SK-N-SH treated with all-trans-retinoic acid at 6 μM for 48 hours (cell line): ENCODE results near the gene DCTN5.

Source experiments
- OSR1 ChIP-seq: fragments of 250-450 bp; sonication (Bioruptor Pico); IDR thresholded peaks from 2 replicates; pipeline ENCODE4 v1.8.0; 2022; ENCODE audit warnings: moderate library complexity, mild to moderate bottlenecking, inconsistent platforms
- ZFP30 ChIP-seq: fragments of 450-650 bp; formaldehyde crosslinking; IDR thresholded peaks from 2 replicates; pipeline ENCODE4 v1.5.0; 2022; ENCODE audit warnings: mild to moderate bottlenecking, moderate library complexity
- ZNF565 ChIP-seq: fragments of 450-650 bp; formaldehyde crosslinking; conservative IDR thresholded peaks from 2 replicates; pipeline ENCODE4 v1.5.0; 2020; ENCODE audit warnings: low read depth, mild to moderate bottlenecking, moderate library complexity
- TF ChIP-seq, protein P1 (sequence below): fragments of 250-450 bp; sonication (Bioruptor Pico); IDR thresholded peaks from 2 replicates; pipeline ENCODE4 v1.5.0; 2020; ENCODE audit warnings: mild to moderate bottlenecking, moderate library complexity

DNA sequence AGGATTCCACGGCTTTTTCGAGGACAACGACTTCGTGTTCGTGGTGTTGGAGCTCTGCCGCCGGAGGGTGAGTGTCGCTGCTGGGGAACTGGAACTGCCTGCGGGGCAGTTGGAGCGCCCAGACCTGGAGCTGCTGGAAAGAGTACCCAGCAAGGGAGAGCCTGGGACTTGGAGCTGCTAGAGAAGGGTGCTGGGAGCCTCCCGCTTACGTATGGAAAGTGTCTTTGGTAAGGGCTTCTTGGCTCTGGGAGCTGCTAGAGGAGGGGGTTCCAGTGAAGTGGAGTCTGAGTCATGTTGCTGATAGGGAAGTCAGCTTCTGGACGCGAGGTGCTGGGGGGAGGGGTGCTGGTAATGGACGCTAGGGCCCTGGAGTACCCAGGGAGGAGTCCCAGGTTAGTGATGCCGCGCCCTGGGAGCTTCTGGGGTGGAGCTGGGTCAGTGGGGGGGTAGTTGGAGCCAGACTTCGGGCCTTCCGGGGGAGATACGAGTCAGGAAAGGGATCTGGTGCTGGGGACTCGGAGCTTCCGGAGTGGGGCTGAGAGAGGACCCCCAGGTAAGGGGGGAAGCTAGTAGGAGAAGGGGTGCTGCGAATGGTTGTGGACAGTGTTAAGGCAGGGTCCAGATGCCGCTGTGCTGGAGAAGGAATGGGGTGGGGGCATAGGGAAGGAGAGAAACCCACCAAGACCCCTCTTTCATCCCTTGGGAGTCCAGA, 38.2 kb downstream of the DCTN5 start:
- no peak for TF ChIP-seq ZFP30 (CRISPR knock-in tag)
- TF ChIP-seq OSR1: no peak
- TF ChIP-seq ZNF565: no peak
- TF ChIP-seq, protein P1, sequence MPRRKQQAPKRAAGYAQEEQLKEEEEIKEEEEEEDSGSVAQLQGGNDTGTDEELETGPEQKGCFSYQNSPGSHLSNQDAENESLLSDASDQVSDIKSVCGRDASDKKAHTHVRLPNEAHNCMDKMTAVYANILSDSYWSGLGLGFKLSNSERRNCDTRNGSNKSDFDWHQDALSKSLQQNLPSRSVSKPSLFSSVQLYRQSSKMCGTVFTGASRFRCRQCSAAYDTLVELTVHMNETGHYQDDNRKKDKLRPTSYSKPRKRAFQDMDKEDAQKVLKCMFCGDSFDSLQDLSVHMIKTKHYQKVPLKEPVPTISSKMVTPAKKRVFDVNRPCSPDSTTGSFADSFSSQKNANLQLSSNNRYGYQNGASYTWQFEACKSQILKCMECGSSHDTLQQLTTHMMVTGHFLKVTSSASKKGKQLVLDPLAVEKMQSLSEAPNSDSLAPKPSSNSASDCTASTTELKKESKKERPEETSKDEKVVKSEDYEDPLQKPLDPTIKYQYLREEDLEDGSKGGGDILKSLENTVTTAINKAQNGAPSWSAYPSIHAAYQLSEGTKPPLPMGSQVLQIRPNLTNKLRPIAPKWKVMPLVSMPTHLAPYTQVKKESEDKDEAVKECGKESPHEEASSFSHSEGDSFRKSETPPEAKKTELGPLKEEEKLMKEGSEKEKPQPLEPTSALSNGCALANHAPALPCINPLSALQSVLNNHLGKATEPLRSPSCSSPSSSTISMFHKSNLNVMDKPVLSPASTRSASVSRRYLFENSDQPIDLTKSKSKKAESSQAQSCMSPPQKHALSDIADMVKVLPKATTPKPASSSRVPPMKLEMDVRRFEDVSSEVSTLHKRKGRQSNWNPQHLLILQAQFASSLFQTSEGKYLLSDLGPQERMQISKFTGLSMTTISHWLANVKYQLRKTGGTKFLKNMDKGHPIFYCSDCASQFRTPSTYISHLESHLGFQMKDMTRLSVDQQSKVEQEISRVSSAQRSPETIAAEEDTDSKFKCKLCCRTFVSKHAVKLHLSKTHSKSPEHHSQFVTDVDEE (CRISPR knock-in tag): no peak
